HG03342 (cell line): Measurements from ENCODE around the gene SUMO2.
"Not testable (repeated sequence)": the region's sequence is repeated elsewhere in the genome, so short reads cannot be mapped to it uniquely, and the experiment has no call there.

ENCODE experiments used
- ATAC-seq: cut with Tn5 transposase; IDR thresholded peaks from one replicate; pipeline ENCODE4 v1.9.1; 2021; ENCODE audit warnings: mild to moderate bottlenecking, moderate library complexity; ENCODE audit not compliant: unreplicated experiment

Gene SUMO2

DNA sequence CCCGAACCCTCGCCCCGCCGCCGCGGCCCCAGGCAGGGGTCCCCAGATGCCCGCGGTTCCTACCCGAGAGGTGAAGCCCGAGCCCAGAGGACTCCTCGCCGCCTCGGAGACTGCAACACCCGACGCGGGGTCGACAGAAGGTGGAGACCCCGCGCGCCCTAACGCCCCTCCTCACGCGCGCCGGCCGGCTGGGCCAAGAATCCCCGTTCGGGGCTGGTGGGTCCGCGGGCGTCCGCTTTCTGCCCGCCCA, 515 bp downstream of the SUMO2 start:
- no peak for ATAC-seq

DNA sequence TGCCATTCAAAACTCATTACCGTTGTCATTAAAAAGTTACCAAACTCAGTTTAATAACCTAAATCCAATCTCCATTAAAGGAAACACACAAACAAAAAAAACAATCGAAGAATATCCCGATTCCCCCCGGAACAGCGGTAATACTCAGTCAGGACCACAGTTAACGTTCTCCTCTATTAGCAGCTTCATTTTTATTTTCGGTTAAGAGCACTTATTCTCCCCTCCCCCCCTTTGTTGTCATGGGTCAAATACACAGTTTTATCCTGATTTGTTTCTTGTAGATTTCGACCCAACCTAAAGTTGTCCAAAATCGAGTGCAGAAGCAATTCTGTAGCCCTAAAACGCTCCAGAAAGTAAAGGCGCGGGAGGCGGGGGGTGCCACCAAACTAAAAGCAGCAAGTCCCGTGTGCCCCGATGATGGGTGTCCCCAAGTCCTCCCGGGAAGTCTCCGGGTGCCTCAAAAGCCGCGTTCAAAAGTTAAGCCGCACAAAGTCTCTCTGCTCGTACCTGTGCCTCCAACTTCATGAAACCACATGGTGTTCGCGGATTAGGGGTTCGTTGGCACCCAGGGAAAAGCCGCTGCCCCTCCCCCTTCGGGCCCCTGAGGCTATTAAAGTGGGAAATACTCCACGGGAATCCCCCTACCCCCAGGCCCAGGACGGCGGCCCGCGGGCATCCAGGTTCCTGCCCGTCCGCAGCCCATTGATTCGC, 996 bp downstream of the SUMO2 start:
- ATAC-seq = peak; percentile 10

DNA sequence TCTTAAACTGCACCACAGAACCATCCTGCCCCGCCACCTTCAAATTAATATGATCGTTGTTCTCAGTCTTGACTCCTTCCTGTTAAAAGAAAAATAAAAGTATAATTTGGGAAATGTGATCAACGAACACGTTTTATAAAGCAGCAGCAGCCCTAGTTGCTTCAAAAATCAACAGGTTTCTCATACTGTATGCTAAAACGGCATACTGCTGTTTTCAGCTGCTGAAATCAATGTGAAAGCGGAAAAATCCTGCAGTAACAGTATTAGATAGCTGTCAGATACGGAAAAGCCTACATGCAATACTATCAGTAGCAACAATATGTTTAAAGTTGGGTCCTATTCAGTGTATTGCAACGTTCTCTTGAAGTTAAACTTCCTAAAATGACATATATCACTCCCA, 1.6 kb downstream of the SUMO2 start:
- no peak for ATAC-seq

DNA sequence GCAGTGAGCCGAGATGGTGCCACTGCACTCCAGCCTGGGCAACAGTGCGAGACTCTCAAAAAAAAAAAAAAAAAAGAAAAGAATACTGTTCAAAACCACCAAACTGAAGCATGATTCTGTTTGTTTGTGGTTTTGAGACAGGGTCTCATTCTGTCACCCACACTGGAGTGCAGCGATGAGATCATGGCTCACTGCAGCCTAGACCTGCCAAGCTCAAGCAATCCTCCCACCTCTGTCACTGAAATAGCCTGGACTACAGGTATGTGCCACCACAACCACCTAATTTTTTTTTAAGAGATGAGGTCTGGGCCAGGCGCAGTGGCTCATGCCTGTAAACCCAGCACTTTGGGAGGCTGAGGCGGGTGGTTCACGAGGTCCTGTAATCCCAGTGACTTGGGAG, 4.3 kb downstream of the SUMO2 start:
- no peak for ATAC-seq

GRCh38 chr17:75176625-75177024, 6.1 kb downstream of the SUMO2 start:
- no peak for ATAC-seq

DNA sequence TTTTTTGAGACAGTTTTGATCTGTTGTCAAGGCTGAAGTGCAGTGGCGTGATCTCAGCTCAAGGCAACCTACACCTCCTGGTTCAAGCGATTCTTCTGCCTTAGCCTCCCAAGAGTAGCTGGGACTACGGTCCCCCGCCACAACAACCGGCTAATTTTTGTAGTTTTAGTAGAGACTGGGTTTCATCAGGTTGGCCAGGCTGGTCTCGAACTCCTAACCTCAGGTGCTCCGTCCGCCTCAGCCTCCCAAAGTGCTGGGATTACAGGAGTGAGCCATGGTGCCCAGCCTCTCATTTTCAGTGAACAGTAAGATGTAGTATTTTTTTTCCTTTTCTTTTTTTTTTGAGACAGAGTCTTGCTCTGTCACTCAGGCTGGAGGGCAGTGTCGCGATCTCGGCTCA, 7.8 kb downstream of the SUMO2 start:
- ATAC-seq = no peak

DNA sequence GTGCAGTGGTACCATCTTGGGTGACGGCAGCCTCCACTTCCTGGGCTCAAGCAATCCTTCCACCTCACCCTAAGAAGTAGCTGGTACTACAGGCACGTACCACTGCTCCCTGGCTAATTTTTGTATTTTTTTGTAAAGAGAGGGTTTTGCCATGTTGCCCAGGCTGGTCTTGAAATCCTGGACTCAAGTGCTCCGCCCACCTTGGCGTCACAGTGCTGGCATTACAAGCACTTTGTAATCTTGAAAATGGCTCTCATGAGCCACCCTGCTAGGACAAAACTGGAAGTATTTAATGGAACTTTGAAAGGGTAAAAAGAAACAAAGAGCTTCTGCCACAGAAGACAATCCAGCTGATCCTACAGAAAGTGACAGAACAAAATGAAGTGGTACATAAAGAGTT, 9.2 kb downstream of the SUMO2 start:
- no peak for ATAC-seq

DNA sequence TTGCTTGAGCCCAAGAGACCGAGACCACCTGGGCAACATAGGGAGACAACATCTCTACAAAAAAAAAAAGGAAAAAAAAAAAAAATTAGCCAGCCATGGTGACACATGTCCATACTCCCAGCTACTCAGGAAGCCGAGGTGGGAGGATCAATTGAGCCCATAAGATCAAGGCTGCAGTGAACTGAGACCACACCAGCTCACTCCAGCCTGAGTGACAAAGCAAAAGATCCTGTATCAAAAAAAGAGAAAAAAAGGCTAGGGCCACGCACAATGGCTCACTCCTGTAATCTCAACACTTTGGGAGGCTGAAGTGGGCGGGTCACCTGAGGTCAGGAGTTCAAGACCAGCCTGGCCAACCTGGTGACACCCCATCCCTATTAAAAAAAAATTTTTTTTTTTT, 13.8 kb downstream of the SUMO2 start:
- no peak for ATAC-seq

DNA sequence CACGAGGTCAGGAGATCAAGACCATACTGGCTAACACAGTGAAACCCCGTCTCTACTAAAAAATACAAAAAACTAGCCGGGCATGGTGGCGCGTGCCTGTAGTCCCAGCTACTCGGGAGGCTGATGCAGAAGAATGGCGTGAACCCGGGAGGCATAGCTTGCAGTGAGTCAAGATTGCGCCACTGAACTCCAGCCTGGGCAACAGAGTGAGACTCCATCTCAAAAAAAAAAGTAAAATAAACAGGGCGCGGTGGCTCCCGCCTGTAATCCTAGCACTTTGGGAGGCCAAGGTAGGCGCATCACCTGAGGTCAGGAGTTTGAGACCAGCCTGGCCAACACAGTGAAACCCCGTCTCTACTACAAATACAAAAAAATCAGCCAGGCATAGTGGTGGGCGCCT, 18.2 kb downstream of the SUMO2 start:
- not testable (repeated sequence) for ATAC-seq

DNA sequence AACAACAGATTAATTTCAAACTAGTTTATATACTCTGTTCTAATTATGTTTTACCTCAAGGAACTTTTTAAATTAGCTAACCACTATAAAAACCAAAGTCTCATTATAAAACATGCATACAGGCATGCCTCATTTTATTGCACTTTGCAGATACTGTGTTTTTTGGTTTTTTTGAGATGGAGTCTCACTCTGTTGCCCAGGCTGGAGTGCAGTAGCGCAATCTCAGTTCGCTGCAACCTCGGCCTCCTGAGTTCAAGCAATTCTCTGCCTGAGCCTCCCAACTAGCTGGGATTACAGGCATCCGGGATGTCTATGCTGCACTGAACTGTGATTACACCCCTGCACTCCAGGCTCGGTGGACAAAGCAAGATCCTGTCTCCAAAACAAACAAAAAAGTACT, 19.7 kb downstream of the SUMO2 start:
- ATAC-seq = no peak

DNA sequence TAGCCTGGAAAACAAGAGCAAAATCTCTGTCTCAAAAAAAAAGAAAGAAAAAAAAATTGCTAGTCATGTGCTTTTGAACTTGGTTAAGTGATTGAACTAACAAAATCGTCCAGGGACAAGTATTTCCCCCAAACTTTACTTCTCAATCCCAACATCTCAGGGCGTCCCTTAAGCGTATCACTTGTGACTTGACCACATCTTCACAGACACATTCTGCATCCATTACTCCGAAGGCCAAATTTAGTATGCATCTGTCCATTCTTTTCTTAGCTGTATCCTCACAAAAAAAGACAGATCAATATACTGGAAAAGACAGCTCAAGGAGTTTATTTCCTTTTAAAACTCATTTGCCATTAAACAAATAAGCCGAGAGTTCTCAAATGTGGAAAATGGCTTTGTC, 22.5 kb downstream of the SUMO2 start:
- ATAC-seq = no peak

DNA sequence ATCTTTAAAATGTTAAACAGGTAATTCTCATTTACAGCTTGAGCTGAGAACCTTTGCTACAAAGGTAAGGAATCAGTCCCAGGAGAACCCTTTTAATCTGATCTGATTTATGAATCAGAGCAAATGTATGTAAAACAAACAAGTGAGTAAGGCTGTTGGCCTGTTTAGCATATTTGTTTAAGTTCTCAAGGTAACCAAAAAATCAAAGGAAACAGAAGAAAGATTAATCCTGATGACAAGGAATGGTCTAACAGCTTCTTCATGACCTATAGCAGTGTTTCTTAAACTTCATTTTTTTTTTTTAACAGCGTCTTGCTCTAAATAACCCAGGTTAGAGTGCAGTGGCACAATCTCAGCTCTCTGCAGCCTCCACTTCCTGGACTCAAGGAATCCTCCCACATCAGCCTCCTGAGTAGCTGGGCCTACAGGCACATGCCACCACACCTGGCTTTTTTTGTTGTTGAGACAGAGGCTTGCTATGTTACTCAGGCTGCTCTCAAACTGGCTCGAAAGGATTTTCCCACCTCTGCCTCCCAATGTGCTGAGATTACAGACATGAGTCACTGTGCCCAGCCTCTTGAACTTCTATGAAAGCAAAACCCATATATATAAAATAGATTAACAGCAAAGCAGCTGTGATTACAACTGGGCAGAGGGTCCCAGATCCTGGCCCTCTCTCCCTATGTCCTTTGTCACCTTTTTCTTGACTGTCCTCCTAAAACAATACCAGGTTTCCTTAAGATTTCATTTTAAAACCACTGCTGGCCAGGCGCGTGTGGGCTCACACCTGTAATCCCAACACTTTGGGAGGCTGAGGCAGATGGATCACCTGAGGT, 23.3 kb downstream of the SUMO2 start:
- no peak for ATAC-seq

DNA sequence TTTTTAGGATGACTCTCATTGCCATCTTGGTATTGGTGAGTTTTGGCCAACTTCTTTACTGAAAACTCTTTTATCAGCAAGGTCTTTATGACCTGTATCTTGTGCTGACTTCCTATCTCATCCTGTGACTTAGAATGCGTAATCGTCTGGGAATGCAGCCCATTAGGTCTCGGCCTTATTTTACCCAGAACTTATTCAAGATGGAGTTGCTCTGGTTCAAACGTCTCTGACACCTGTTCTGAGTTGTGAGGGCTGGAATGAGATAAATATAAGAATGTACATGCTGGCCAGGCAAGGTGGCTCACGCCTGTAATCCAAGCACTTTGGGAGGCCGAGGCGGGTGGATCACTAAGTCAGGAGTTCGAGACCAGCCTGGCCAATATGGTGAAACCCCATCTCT, 24.3 kb downstream of the SUMO2 start:
- not testable (repeated sequence) for ATAC-seq

DNA sequence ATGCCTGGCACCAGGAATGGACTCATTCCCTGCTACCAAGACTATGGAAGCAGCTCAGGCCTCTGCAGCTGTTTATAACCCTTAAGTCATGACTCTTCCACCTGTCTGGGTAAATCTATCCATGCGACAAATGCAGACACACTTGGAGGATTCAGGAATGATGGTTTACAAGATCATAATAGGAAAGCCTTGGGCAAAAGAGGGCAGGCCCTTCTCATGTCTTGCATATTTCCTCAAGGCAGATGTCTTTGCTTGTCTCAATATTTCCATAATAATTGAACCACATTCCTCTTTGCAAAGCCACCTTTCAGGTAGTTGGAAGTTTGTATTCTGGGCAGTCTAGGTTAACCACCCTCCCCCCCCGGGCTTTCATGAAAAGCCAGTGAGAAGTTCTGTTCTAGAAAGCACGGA, 27.6 kb downstream of the SUMO2 start:
- no peak for ATAC-seq

DNA sequence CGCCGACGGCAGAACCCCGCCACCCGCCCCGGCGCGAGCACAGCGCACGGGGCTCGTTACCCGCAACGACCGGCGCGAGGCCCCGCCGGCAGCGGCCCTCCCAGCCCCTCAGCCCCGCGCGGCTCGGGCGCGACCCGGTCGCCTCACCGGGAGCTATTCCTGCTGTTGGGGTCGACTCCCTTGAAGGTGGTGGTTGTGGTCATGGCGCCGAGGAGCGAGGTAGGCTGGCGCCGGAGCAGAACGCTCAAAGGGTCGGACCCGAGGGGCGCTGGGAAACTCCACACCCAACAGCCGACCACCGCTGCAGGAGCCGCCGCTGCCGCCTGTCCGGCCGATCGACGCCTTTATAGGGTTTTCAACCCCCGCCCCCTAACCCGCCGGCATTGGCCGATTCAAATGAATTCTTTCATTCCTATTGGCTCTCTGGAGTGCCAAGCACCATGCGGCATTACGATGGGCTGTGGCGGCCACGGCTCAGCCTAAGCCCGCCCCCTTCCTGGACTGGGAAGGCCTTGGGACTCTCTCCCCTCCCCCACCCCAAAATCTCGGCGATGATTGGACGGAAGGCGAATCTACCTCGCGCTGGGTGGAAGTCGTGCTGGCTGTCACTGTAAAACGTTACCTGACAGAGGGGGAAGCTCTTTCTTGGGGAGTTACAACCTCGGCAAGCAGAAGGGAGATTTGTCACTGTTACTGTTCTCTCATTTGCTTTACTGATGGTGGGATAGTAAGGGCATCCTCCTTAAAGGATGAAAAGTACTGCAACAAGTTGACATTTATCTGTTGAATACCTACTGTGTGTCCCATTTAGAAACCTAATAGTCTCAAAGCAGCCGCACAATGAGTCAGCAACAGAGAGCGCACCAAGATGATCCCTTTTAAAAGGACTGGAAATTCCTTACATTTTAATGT, 28.3 kb downstream of the SUMO2 start, which contains the start of gene JPT1:
TSS of gene JPT1 (minus strand) at position 318 of the 912 bp plus-strand sequence. CDS start at position 203, 115 bp downstream.
- ATAC-seq = peak; percentile 90

- peak; percentile 10 for ATAC-seq
Observed at GRCh38 chr17:75153780-75154194, 29.0 kb downstream of the SUMO2 start.

DNA sequence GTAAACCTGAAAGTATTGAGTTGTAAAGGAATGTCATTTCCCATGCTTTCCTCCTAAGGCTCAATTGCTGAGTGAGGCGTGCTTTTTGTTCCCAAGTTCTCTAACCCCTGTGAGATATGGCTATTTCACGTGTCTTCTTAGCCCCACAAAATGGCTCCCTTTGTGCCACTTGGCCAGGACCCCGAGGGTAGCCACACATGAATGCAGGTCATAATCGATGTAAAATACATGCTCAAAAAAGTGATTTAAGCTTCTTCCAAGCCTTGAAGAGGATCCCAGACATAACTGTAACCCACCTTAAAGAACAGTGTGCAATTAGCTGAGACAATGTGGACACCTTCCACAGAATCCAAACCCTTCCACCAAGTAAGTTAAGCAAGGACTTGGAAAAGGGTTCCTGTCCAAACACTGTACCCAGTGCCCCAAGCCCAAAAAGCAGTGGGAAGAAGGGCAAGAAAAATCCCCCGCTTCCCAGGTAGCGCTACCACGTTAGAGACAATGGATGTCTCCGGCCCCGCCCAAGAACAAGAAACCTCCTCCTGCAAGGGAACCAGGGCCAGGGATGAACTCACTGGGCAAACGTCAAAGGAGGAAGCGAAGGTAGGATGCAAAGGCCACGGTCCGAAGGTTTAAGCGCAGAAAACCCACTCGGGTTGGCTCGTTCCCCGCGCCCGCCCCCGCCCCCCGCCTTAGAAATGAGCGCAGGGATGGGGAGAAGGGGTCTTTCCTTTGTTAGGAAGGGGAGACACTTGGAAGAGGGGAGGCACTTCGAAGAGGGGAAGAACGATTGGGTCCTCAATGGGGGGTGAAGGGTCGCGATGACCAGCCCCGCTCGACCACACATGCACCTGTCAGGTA, 29.6 kb downstream of the SUMO2 start:
- ATAC-seq = no peak

DNA sequence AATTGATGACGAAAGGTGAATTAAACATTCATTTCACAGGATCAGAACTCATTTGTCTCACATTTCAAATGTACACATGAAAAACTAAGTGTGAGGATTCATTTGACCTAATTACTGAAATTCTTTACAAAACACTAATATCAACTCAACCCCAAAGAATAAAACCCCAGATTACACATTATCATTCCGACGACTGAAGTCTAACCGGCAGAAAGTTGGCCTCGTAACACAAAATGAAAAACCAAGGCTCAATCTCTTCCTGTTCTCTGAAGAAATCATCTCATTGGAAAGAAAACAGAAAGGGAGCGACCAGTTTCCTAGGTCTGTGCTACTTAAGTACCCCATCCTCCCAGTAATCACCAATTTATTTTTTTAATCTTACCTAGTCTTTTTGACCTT, 30.2 kb downstream of the SUMO2 start:
- no peak for ATAC-seq

DNA sequence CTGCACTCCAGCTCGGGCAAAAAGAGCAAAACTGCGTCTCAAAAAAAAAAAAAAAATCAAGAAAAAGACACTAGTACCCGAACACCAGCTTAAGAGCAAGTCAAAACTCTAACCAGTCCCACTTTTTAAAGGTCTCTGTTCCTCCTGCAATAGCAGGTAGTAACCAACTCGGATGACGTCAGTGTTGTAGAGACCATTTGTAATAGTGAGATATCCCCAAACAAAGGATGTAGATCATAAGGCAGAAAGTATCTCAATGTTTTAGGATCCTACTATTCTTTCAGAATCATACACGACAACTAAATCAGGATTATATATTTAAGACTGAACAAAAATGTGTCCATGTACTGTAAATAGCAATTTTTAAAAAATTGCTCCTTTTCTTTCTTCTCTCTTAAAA, 30.8 kb downstream of the SUMO2 start:
- ATAC-seq = no peak

DNA sequence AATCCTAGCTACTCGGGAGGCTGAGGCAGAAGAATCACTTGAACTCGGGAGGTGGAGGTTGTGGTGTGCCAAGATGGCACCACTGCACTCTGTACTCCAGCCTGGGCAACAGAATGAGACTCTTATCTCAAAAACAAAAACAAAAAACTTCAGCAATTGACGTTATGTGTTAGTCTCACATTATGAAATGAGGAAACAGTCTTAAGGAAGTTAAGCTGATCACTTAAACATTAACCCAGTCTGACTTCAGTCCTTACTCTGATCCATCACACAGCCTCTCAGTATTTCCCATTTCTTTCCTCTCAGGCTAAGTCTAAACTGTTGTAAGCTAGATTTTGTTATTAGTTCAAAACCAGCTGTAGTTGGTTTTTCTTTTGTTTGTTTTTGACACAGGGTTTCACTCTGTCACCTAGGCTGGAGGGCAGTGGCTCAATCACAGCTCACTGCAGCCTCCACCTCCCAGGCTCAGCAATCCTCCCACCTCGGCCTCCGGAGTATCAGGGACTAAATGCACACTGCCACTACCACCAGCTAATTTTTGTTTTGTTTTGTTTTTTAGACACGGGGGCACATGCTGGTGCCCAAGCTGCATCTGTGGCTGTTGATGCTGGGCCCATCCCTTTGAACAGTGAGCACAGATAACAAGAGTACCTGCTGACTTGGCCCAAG, 34.7 kb downstream of the SUMO2 start:
- ATAC-seq = no peak
